ENCODE measurements around the gene SLC4A1AP. TPM values are rescaled to one million over a fixed set of nuclear protein-coding genes. Genes with fewer than 3 reads are reported as not detected.
A peak's percentile ranks its signal among the peaks of the same experiment; 100 is the strongest.

SLC4A1AP gene
- total RNA-seq, 6 experiments from 2014 or later: 6.5 to 12.7 (median 8.5) TPM

GRCh38 chr2:27738349-27739057, 74.8 kb downstream of the SLC4A1AP start:
- peak; percentile 56 to 66 (median 64) for ATAC-seq
- intact Hi-C loops (cut with DNase I): no loop called here
- Histone ChIP-seq H3K27me3 (no peaks in the 10 kb centered on the region), H3K27ac (peak overlapping the region; percentile 88 to 98 (median 93)), H3K4me1 (peaks cover 2 to 36% (median 14%) of the 10 kb centered on the region in 4 donors), H3K9me3 (no peaks in the 10 kb centered on the region), H3K4me3 (peak overlapping the region in 2 of 3 donors; percentile 8 to 10), H3K36me3 (no peaks in the 10 kb centered on the region)
- TF ChIP-seq CTCF (IDR thresholded peaks at IDR 0.05) (no peak), POLR2A (IDR thresholded peaks at IDR 0.05) (peak; percentile 27)
- DNase-seq: peak in 1 of 3 donors; percentile 71
- 51% methylated on average over 9 of the region's 13 CpGs for WGBS (ENCODE audit: insufficient coverage, low coverage, low lambda C conversion rate, missing lambda C conversion rate)

GRCh38 chr2:27739058-27739373, 75.3 kb downstream of the SLC4A1AP start:
- Histone ChIP-seq H3K36me3 (no peaks in the 10 kb centered on the region), H3K9me3 (no peaks in the 10 kb centered on the region), H3K27ac (peak overlapping the region; percentile 88 to 98 (median 93)), H3K27me3 (no peaks in the 10 kb centered on the region), H3K4me1 (peaks cover 2 to 36% (median 14%) of the 10 kb centered on the region in 4 donors), H3K4me3 (no peak overlapping the region)
- DNase-seq (no peak), ATAC-seq (no peak)
- no peak for TF ChIP-seq CTCF (IDR thresholded peaks at IDR 0.05)
- no peak for TF ChIP-seq POLR2A (IDR thresholded peaks at IDR 0.05)
- 93% methylated on average over 4 of the region's 4 CpGs for WGBS (ENCODE audit: insufficient coverage, low coverage, low lambda C conversion rate, missing lambda C conversion rate)
- intact Hi-C loops (cut with DNase I): no loop called here

- no peak for TF ChIP-seq CTCF (IDR thresholded peaks at IDR 0.05)
- TF ChIP-seq POLR2A (IDR thresholded peaks at IDR 0.05): no peak
- ATAC-seq (no peak), DNase-seq (no peak)
- intact Hi-C loops (cut with DNase I): no loop called here
- Histone ChIP-seq H3K4me1 (peaks cover 0 to 37% (median 11%) of the 10 kb centered on the region in 4 donors), H3K27ac (no peak overlapping the region), H3K27me3 (no peaks in the 10 kb centered on the region), H3K4me3 (no peak overlapping the region), H3K9me3 (no peaks in the 10 kb centered on the region), H3K36me3 (no peaks in the 10 kb centered on the region)
- 100% methylated on average over 1 of the region's 3 CpGs for WGBS (ENCODE audit: insufficient coverage, low coverage, low lambda C conversion rate, missing lambda C conversion rate)
Observed at GRCh38 chr2:27741673-27742072, 78.0 kb downstream of the SLC4A1AP start.

DNA sequence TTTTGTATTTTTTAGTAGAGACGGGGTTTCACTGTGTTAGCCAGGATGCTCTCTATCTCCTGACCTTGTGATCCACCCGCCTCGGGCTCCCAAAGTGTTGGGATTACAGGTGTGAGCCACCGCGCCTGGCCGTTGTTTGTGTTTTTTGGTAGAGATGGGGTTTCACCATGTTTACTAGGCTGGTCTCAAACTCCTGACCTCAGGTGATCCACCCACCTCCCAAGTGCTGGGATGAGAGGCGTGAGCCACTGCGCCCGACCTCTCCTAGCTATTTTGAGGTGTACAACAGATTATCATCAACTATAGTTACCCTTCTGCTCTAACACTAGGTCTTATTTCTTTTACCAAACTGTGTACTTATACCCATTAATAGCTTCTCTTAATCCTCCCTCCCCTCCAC, 78.9 kb downstream of the SLC4A1AP start:
- H3K9me3 ChIP-seq: no peaks in the 10 kb centered on the region
- no peak overlapping the region for H3K4me3 ChIP-seq
- intact Hi-C loops (cut with DNase I): no loop called here
- WGBS (ENCODE audit: insufficient coverage, low coverage, low lambda C conversion rate, missing lambda C conversion rate): 98% methylated on average over 9 of the region's 9 CpGs
- H3K27ac ChIP-seq: no peak overlapping the region
- TF ChIP-seq CTCF (IDR thresholded peaks at IDR 0.05) (no peak), POLR2A (IDR thresholded peaks at IDR 0.05) (no peak)
- no peak for DNase-seq
- peaks cover 0 to 31% (median 8%) of the 10 kb centered on the region in 4 donors for H3K4me1 ChIP-seq
- ATAC-seq: no peak
- H3K27me3 ChIP-seq: no peaks in the 10 kb centered on the region
- no peaks in the 10 kb centered on the region for H3K36me3 ChIP-seq

Small RNA genes lying within 50 kb of the gene (small RNA-seq; reads per million reads assigned to genes)
- 0 reads per million in 2 experiments for gene RF00340

Other genes starting within 250 kb of the SLC4A1AP start
- gene NRBP1, start 235.3 kb upstream of the SLC4A1AP start, total RNA-seq: 10 to 100 TPM; 37.7 to 49.4 (median 41.5) TPM
- gene KRTCAP3, start 221.5 kb upstream of the SLC4A1AP start, total RNA-seq: 1 to 10 TPM; 3.2 to 8.0 (median 4.6) TPM
- 10 to 100 TPM in 1 of 6 experiments, 1 to 10 TPM in 5; 4.4 to 11.5 (median 6.2) TPM for gene IFT172, start 174.1 kb upstream of the SLC4A1AP start, total RNA-seq
- gene FNDC4, start 168.7 kb upstream of the SLC4A1AP start, total RNA-seq: 100 to 1,000 TPM in 2 of 6 experiments, 10 to 100 TPM in 4; 29.9 to 123 (median 65.1) TPM
- gene GCKR, start 167.1 kb upstream of the SLC4A1AP start, total RNA-seq: 100 to 1,000 TPM in 4 of 6 experiments, 10 to 100 TPM in 2; 57.9 to 164 (median 115) TPM
- 10 to 100 TPM in 1 of 6 experiments, 1 to 10 TPM in 5; 5.5 to 13.4 (median 6.8) TPM for gene ZNF512, start 80.8 kb upstream of the SLC4A1AP start, total RNA-seq
- 1 to 10 TPM in 4 of 6 experiments, under 1 TPM in 2; 0.74 to 2.1 (median 1.5) TPM for gene CCDC121, start 34.9 kb upstream of the SLC4A1AP start, total RNA-seq
- 10 to 100 TPM in 4 of 6 experiments, 1 to 10 TPM in 2; 9.4 to 14.6 (median 11.3) TPM for gene GPN1, start 34.8 kb upstream of the SLC4A1AP start, total RNA-seq
- 10 to 100 TPM; 11.4 to 15.3 (median 13.9) TPM for gene SUPT7L, start 275 bp upstream of the SLC4A1AP start, total RNA-seq
- gene MRPL33, start 107.8 kb downstream of the SLC4A1AP start, total RNA-seq: 10 to 100 TPM; 28.9 to 63.4 (median 36.0) TPM
- 10 to 100 TPM; 13.5 to 18.6 (median 16.0) TPM for gene RBKS, start 226.5 kb downstream of the SLC4A1AP start, total RNA-seq
- 10 to 100 TPM; 17.1 to 39.4 (median 25.5) TPM for gene BABAM2, start 226.8 kb downstream of the SLC4A1AP start, total RNA-seq

Measured in right lobe of liver (tissue), 6 donors.